ENCODE data around the gene MTMR3. TPM values are rescaled to one million over a fixed set of nuclear protein-coding genes. Genes with fewer than 3 reads are reported as not detected.
A peak's percentile ranks its signal among the peaks of the same experiment; 100 is the strongest.

Gene MTMR3
- total RNA-seq, 2 experiments from 2014 or later = 57.8 to 60.6 TPM

- Histone ChIP-seq H3K27ac (ENCODE audit: low read depth in 1 of 2, low read length in 2 of 2) (no peak overlapping the region), H3K4me3 (ENCODE audit: low read length) (no peak overlapping the region), H3K9me3 (ENCODE audit: control insufficient read depth in 1 of 2, insufficient read depth in 1 of 2, low read length in 2 of 2) (no peaks in the 10 kb centered on the region), H3K36me3 (ENCODE audit: insufficient read depth, low read length) (no peaks in the 10 kb centered on the region), H3K4me1 (ENCODE audit: insufficient read depth, low read length) (peaks cover 12% of the 10 kb centered on the region), H3K27me3 (ENCODE audit: control insufficient read depth in 1 of 2, insufficient read depth in 2 of 2, low read length in 2 of 2) (no peaks in the 10 kb centered on the region)
- H3K27me3 Mint-ChIP-seq = no peaks in the 10 kb centered on the region
- DNase-seq (no peak), ATAC-seq (ENCODE audit: poor library complexity) (no peak)
- H3K36me3 Mint-ChIP-seq (ENCODE audit: low read depth) = peaks cover 8% of the 10 kb centered on the region
- TF ChIP-seq, protein P1, sequence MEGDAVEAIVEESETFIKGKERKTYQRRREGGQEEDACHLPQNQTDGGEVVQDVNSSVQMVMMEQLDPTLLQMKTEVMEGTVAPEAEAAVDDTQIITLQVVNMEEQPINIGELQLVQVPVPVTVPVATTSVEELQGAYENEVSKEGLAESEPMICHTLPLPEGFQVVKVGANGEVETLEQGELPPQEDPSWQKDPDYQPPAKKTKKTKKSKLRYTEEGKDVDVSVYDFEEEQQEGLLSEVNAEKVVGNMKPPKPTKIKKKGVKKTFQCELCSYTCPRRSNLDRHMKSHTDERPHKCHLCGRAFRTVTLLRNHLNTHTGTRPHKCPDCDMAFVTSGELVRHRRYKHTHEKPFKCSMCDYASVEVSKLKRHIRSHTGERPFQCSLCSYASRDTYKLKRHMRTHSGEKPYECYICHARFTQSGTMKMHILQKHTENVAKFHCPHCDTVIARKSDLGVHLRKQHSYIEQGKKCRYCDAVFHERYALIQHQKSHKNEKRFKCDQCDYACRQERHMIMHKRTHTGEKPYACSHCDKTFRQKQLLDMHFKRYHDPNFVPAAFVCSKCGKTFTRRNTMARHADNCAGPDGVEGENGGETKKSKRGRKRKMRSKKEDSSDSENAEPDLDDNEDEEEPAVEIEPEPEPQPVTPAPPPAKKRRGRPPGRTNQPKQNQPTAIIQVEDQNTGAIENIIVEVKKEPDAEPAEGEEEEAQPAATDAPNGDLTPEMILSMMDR (IDR thresholded peaks at IDR 0.05) = no peak
- CTCF ChIA-PET = no interaction called here
- H3K4me1 Mint-ChIP-seq (ENCODE audit: low read depth) = peaks cover 65% of the 10 kb centered on the region
- POLR2A ChIA-PET = no interaction called here
- H3K4me3 Mint-ChIP-seq = no peak overlapping the region
- intact Hi-C loops (cut with DNase I, micrococcal nuclease) = no loop called here
- H3K27ac Mint-ChIP-seq = no peak overlapping the region
- H3K9me3 Mint-ChIP-seq = no peaks in the 10 kb centered on the region
These were observed 21.0 kb downstream of the MTMR3 start for GRCh38 chr22:29904020-29904419.

- Histone ChIP-seq H3K27me3 (ENCODE audit: control insufficient read depth in 1 of 2, insufficient read depth in 2 of 2, low read length in 2 of 2) (no peaks in the 10 kb centered on the region), H3K4me3 (ENCODE audit: low read length) (no peak overlapping the region), H3K36me3 (ENCODE audit: insufficient read depth, low read length) (no peaks in the 10 kb centered on the region), H3K9me3 (ENCODE audit: control insufficient read depth in 1 of 2, insufficient read depth in 1 of 2, low read length in 2 of 2) (no peaks in the 10 kb centered on the region), H3K4me1 (ENCODE audit: insufficient read depth, low read length) (peaks cover 14% of the 10 kb centered on the region), H3K27ac (ENCODE audit: low read depth in 1 of 2, low read length in 2 of 2) (no peak overlapping the region)
- POLR2A ChIA-PET = interaction anchor here (0.7 kb wide), 1 partner anchor 69 kb away, joined by 3 read pairs; no protein-coding TSS in a partner anchor
- Mint-ChIP-seq H3K4me3 (no peak overlapping the region), H3K4me1 (ENCODE audit: low read depth) (peaks cover 71% of the 10 kb centered on the region), H3K27me3 (no peaks in the 10 kb centered on the region), H3K27ac (peak overlapping the region; percentile 34), H3K9me3 (no peaks in the 10 kb centered on the region), H3K36me3 (ENCODE audit: low read depth) (peaks cover 4% of the 10 kb centered on the region)
- ATAC-seq (ENCODE audit: poor library complexity) (no peak), DNase-seq (peak in 7 of 14 experiments; percentile 13 to 69 (median 36))
- intact Hi-C loops (cut with DNase I, micrococcal nuclease) = no loop called here
- TF ChIP-seq, protein P1 (IDR thresholded peaks at IDR 0.05) = no peak
- CTCF ChIA-PET = interaction anchor here (1.3 kb wide), 1 partner anchor 11 kb away, joined by 4 read pairs; no protein-coding TSS in a partner anchor
These were observed 25.0 kb downstream of the MTMR3 start for GRCh38 chr22:29907753-29908515.

GRCh38 chr22:29912141-29912540 is 29.2 kb downstream of the MTMR3 start:
- H3K9me3 Mint-ChIP-seq = no peaks in the 10 kb centered on the region
- no peak overlapping the region for H3K27ac Mint-ChIP-seq
- intact Hi-C loops (cut with DNase I, micrococcal nuclease) = no loop called here
- peaks cover 83% of the 10 kb centered on the region for H3K4me1 Mint-ChIP-seq (ENCODE audit: low read depth)
- Histone ChIP-seq H3K27me3 (ENCODE audit: control insufficient read depth in 1 of 2, insufficient read depth in 2 of 2, low read length in 2 of 2) (no peaks in the 10 kb centered on the region), H3K4me3 (ENCODE audit: low read length) (no peak overlapping the region), H3K4me1 (ENCODE audit: insufficient read depth, low read length) (peaks cover 14% of the 10 kb centered on the region), H3K9me3 (ENCODE audit: control insufficient read depth in 1 of 2, insufficient read depth in 1 of 2, low read length in 2 of 2) (no peaks in the 10 kb centered on the region), H3K36me3 (ENCODE audit: insufficient read depth, low read length) (no peaks in the 10 kb centered on the region), H3K27ac (ENCODE audit: low read depth in 1 of 2, low read length in 2 of 2) (no peak overlapping the region)
- H3K27me3 Mint-ChIP-seq = no peaks in the 10 kb centered on the region
- DNase-seq = no peak
- ATAC-seq (ENCODE audit: poor library complexity) = no peak
- H3K36me3 Mint-ChIP-seq (ENCODE audit: low read depth) = no peaks in the 10 kb centered on the region
- CTCF ChIA-PET = no interaction called here
- POLR2A ChIA-PET = interaction anchor here (0.7 kb wide), 1 partner anchor 11 kb away, joined by 3 read pairs; no protein-coding TSS in a partner anchor
- TF ChIP-seq, protein P1 (IDR thresholded peaks at IDR 0.05) = no peak
- H3K4me3 Mint-ChIP-seq = no peak overlapping the region

Data from CD4-positive, alpha-beta T cell (primary cell).